ENCODE measurements around the gene PRDM16. TPM values are rescaled to one million over a fixed set of nuclear protein-coding genes. Genes with fewer than 3 reads are reported as not detected.

PRDM16 gene
- total RNA-seq, 1 donor: 6.5 TPM

DNA sequence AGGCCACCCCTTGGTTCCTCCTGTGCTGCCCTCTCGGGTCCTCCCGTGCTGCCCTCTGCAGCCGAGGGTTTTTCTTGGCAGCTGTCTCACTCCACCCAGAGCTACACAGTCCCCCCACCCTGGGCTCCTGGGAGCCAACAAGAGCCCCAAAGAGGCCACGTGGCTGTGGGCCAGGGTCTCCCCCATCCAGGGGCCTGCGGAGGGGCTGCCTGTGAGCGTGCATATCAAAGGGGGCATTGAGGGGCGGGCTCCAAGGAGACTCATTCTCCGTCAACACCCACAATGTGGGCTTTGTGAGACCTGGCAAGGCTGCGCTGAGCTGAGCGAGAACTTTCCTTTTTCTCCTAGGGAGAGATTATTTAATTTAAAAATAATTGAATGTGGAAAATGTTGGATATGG, 276.8 kb downstream of the PRDM16 start:
- no peaks in the 10 kb centered on the region for H3K4me1 ChIP-seq (ENCODE audit: insufficient read depth, low read length)
- DNase-seq (ENCODE audit: insufficient read length, low spot score, missing footprints): no peak
- TF ChIP-seq, protein P1, sequence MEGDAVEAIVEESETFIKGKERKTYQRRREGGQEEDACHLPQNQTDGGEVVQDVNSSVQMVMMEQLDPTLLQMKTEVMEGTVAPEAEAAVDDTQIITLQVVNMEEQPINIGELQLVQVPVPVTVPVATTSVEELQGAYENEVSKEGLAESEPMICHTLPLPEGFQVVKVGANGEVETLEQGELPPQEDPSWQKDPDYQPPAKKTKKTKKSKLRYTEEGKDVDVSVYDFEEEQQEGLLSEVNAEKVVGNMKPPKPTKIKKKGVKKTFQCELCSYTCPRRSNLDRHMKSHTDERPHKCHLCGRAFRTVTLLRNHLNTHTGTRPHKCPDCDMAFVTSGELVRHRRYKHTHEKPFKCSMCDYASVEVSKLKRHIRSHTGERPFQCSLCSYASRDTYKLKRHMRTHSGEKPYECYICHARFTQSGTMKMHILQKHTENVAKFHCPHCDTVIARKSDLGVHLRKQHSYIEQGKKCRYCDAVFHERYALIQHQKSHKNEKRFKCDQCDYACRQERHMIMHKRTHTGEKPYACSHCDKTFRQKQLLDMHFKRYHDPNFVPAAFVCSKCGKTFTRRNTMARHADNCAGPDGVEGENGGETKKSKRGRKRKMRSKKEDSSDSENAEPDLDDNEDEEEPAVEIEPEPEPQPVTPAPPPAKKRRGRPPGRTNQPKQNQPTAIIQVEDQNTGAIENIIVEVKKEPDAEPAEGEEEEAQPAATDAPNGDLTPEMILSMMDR (IDR thresholded peaks at IDR 0.05; ENCODE audit: extremely low read depth, low read depth, low read length): no peak
- no peaks in the 10 kb centered on the region for H4K20me1 ChIP-seq (ENCODE audit: insufficient read depth, low read length)
- H3K36me3 ChIP-seq (ENCODE audit: insufficient read depth, low read length): no peaks in the 10 kb centered on the region
- H2AFZ ChIP-seq (ENCODE audit: low read length): no peak overlapping the region
- no peak overlapping the region for H3K4me3 ChIP-seq (ENCODE audit: insufficient read depth, low read length)
- H3K4me2 ChIP-seq (ENCODE audit: insufficient read depth, low read length): no peak overlapping the region
- no peaks in the 10 kb centered on the region for H3K27me3 ChIP-seq (ENCODE audit: insufficient read depth, low read length)
- no peak overlapping the region for H3K27ac ChIP-seq (ENCODE audit: low read depth, low read length)
- no peaks in the 10 kb centered on the region for H3K79me2 ChIP-seq (ENCODE audit: insufficient read depth, low read length)
- no peaks in the 10 kb centered on the region for H3K9me3 ChIP-seq (ENCODE audit: low read depth, low read length)

- TF ChIP-seq, protein P1 (IDR thresholded peaks at IDR 0.05; ENCODE audit: extremely low read depth, low read depth, low read length): no peak
- no peaks in the 10 kb centered on the region for H3K27me3 ChIP-seq (ENCODE audit: insufficient read depth, low read length)
- H3K4me3 ChIP-seq (ENCODE audit: insufficient read depth, low read length): no peak overlapping the region
- no peaks in the 10 kb centered on the region for H4K20me1 ChIP-seq (ENCODE audit: insufficient read depth, low read length)
- no peak overlapping the region for H3K4me2 ChIP-seq (ENCODE audit: insufficient read depth, low read length)
- no peak overlapping the region for H2AFZ ChIP-seq (ENCODE audit: low read length)
- H3K4me1 ChIP-seq (ENCODE audit: insufficient read depth, low read length): no peaks in the 10 kb centered on the region
- H3K36me3 ChIP-seq (ENCODE audit: insufficient read depth, low read length): no peaks in the 10 kb centered on the region
- DNase-seq (ENCODE audit: insufficient read length, low spot score, missing footprints): no peak
- no peaks in the 10 kb centered on the region for H3K79me2 ChIP-seq (ENCODE audit: insufficient read depth, low read length)
- no peaks in the 10 kb centered on the region for H3K9me3 ChIP-seq (ENCODE audit: low read depth, low read length)
- H3K27ac ChIP-seq (ENCODE audit: low read depth, low read length): no peak overlapping the region
Observed at GRCh38 chr1:3346478-3346877, 277.5 kb downstream of the PRDM16 start.

DNA sequence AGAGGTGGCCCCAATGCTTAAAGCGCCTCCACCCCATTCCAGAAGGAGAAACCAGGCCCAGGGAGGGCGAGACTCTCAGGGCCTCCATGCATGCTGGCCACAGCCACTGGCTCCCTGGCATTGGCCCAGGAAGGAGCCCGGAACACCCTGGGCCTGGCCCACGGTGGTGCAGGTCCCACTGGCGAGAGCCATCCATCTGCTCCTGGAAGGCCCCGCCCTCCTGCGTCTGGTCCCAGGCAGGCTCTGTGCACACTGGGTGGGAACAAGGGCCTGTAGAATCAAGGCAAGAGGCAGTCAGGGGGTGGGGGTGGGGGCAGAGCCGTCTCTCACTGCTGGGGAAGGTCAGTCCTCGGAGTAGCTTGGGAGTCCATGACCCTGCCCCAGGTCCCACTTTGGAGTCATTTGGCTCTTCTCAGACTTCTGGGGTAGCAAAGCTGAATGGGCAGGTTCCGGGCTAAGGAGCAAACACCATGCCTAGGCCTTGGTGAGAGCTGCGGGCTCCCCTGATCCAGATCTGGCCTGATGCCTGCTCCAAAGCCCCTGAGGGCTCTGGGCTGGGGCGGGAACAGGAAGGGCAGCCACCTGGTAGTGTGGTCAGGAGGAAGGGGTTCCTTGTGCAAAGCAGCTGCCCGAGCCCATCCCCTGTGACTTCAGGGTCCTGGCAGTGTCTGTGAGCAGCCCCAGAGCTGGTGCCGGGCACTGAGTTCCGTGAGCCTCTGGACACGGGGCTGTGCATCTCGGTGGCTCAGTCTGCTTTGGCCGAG, 278.4 kb downstream of the PRDM16 start:
- no peaks in the 10 kb centered on the region for H3K9me3 ChIP-seq (ENCODE audit: low read depth, low read length)
- no peaks in the 10 kb centered on the region for H3K4me1 ChIP-seq (ENCODE audit: insufficient read depth, low read length)
- no peaks in the 10 kb centered on the region for H3K27me3 ChIP-seq (ENCODE audit: insufficient read depth, low read length)
- H3K4me2 ChIP-seq (ENCODE audit: insufficient read depth, low read length): no peak overlapping the region
- DNase-seq (ENCODE audit: insufficient read length, low spot score, missing footprints): no peak
- H2AFZ ChIP-seq (ENCODE audit: low read length): no peak overlapping the region
- no peaks in the 10 kb centered on the region for H4K20me1 ChIP-seq (ENCODE audit: insufficient read depth, low read length)
- no peak overlapping the region for H3K27ac ChIP-seq (ENCODE audit: low read depth, low read length)
- no peaks in the 10 kb centered on the region for H3K36me3 ChIP-seq (ENCODE audit: insufficient read depth, low read length)
- H3K4me3 ChIP-seq (ENCODE audit: insufficient read depth, low read length): no peak overlapping the region
- TF ChIP-seq, protein P1 (IDR thresholded peaks at IDR 0.05; ENCODE audit: extremely low read depth, low read depth, low read length): no peak
- H3K79me2 ChIP-seq (ENCODE audit: insufficient read depth, low read length): no peaks in the 10 kb centered on the region

DNA sequence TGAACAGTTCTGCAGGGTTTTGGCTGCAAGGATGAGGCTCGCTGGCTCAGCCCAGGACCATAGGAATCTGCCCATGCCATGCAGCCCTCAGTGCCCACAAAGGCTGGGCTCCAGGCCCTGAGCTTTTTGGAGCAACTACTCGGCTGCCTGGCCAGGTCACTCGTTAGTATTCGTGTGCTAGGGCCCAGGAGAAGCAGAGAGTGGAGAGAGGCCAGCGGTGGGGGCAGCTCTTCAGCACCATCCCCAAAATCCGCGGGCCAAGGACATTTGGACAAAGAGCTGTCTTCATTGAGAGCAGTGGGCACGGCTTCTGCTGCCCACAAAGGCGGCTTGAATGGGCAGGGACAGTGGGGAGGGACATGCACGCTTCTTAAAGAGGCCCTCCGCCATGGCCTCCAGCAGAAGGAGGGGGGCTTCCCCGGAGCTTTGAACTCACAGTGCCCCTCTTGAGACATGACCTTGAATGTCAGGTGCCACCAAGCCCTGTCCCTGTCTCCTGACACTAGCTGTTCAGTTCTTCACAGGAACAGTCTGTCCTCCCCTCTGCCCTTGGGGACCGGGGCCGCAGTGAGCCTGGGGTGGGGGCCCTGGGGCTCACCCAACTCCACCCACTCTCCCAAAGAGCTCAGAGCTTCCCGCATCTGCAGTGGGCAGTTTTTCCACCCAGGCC, 279.3 kb downstream of the PRDM16 start:
- no peak overlapping the region for H3K27ac ChIP-seq (ENCODE audit: low read depth, low read length)
- no peak overlapping the region for H3K4me2 ChIP-seq (ENCODE audit: insufficient read depth, low read length)
- TF ChIP-seq, protein P1 (IDR thresholded peaks at IDR 0.05; ENCODE audit: extremely low read depth, low read depth, low read length): no peak
- H3K4me3 ChIP-seq (ENCODE audit: insufficient read depth, low read length): no peak overlapping the region
- no peak overlapping the region for H2AFZ ChIP-seq (ENCODE audit: low read length)
- H3K79me2 ChIP-seq (ENCODE audit: insufficient read depth, low read length): no peaks in the 10 kb centered on the region
- H3K27me3 ChIP-seq (ENCODE audit: insufficient read depth, low read length): no peaks in the 10 kb centered on the region
- no peaks in the 10 kb centered on the region for H3K9me3 ChIP-seq (ENCODE audit: low read depth, low read length)
- H4K20me1 ChIP-seq (ENCODE audit: insufficient read depth, low read length): no peaks in the 10 kb centered on the region
- H3K36me3 ChIP-seq (ENCODE audit: insufficient read depth, low read length): no peaks in the 10 kb centered on the region
- no peak for DNase-seq (ENCODE audit: insufficient read length, low spot score, missing footprints)
- no peaks in the 10 kb centered on the region for H3K4me1 ChIP-seq (ENCODE audit: insufficient read depth, low read length)

Measured in osteoblast (primary cell).